VCaP (cell line): Measurements from ENCODE around the gene SEMA3G.

Experiments
- H3K27ac ChIP-seq: fragments of 450-650 bp; 2 replicates; pipeline ENCODE4 v1.5.1; 2017
- TF ChIP-seq, protein P1 (sequence below): fragments of 450-650 bp; conservative IDR thresholded peaks from 2 replicates; pipeline ENCODE4 v1.5.1; 2017; ENCODE audit warnings: mild to moderate bottlenecking, moderate library complexity

Gene SEMA3G

DNA sequence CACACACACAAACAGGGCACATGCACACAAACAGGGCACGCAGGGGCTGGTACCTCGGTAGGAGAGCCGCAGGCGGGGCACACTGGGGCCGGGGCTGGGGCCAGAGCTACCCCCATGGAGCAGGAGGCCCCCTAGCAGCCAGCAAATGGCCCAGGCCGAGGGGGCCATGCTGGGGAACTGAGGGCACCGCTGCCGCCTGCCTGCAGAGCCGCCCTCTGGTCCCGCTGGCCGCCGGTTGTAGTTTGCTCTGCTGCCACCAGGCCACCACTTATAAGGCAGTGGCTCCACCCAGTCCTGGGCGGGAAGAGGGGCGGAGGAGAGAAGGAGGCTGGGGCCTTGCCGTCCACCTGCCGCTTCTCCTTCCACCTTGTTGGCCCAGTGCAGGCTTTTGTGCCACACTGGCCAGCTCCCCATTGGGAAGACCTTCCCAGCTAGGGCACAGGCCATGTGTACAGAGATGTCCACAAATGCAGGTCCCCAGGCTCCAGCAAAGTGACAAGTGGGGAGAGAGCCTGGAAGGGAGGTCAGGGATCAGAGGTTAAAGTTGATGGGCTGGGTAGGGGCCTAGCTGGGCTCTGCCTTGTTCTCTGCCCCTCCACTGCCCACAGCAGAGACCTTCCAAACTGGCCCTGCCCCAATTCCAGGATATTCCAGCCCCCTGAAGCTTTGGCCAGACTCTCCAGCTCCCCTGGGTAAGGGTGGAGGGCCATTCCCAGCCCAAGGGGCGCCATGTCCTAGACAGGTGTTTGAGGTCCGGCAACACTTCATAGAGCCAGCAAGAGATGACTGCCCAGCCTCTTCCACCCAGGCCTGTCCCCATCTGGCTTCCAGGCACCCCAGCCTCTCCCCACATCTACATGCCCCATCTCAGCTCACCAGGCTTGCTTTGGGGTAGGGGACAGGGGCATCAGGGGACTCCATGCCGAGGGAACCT lies at the start of gene SEMA3G:
SEMA3G (minus strand) TSS at position 244 of the 934 bp plus-strand sequence; CDS start at position 168, 76 bp downstream.
- no peak within 1 kb of the TSS; the same call in 1 of the 2 replicates for H3K27ac ChIP-seq
- TF ChIP-seq, protein P1, sequence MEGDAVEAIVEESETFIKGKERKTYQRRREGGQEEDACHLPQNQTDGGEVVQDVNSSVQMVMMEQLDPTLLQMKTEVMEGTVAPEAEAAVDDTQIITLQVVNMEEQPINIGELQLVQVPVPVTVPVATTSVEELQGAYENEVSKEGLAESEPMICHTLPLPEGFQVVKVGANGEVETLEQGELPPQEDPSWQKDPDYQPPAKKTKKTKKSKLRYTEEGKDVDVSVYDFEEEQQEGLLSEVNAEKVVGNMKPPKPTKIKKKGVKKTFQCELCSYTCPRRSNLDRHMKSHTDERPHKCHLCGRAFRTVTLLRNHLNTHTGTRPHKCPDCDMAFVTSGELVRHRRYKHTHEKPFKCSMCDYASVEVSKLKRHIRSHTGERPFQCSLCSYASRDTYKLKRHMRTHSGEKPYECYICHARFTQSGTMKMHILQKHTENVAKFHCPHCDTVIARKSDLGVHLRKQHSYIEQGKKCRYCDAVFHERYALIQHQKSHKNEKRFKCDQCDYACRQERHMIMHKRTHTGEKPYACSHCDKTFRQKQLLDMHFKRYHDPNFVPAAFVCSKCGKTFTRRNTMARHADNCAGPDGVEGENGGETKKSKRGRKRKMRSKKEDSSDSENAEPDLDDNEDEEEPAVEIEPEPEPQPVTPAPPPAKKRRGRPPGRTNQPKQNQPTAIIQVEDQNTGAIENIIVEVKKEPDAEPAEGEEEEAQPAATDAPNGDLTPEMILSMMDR, result no peak

DNA sequence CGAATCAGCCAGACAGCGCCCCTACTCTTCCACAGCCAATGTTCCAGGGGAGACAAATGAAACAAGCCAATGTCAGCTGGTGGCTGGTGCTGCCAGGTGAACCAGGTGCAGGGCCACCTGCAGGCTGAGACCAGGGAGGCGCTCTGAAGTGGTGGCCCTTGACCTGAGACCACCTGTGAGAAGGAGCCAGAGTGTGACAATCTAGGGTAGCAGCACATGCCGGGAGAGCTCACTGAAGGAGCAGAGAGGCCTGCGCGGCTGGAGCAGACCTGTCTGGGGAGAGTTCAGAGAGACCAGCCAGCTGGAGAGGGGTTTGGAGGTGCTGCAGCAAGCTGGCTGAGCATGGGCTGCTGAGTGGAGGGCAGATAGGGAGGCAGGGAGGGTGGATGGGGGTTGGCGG lies 49.5 kb upstream of the SEMA3G start:
- TF ChIP-seq, protein P1, result no peak
- no peak overlapping the region for H3K27ac ChIP-seq

DNA sequence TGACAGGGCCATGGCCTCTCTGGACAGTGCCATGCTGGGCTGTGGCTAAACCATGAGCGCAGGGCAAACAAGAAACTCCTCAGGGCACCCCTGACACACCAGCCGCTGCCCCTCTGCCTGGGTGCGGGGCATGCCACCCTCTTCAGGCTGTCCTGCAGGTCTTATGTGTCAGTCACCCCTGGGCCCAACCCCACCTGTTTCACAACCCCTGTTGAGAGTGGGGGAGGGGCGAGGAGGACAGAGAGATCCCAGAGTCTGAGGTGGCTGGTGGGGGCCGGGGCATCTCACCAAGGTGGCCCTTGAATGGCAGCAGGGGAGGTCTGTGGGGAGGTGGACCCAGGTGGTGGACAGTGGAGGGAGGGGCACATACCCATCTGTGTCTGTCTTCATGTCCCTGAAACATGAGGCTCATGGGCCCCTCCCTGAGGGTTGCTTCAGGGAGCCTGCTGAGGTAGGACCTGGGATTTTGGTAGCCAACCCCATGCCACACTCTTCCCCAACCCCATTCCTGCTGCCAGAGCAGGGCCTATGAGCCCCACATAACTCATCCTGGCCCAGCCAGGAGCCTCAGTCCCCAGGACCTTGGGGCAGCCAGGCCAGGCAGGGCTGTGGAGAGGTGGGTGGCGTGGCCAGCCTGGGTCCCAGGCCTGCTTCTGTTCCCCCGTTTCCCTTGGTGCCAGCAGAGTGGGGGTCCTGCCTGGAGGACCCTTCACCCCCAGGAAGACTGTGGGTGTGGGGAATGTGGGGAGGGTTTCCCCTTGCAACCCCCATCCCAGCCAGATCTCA lies 48.5 kb upstream of the SEMA3G start:
- H3K27ac ChIP-seq, result no peak overlapping the region
- TF ChIP-seq, protein P1, result no peak

DNA sequence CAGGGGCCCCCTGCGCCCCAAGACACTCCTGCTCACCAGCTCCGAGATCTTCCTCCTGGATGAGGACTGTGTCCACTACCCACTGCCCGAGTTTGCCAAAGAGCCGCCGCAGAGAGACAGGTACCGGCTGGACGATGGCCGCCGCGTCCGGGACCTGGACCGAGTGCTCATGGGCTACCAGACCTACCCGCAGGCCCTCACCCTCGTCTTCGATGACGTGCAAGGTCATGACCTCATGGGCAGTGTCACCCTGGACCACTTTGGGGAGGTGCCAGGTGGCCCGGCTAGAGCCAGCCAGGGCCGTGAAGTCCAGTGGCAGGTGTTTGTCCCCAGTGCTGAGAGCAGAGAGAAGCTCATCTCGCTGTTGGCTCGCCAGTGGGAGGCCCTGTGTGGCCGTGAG lies 47.2 kb upstream of the SEMA3G start:
- TF ChIP-seq, protein P1, result no peak
- H3K27ac ChIP-seq, result no peak overlapping the region

DNA sequence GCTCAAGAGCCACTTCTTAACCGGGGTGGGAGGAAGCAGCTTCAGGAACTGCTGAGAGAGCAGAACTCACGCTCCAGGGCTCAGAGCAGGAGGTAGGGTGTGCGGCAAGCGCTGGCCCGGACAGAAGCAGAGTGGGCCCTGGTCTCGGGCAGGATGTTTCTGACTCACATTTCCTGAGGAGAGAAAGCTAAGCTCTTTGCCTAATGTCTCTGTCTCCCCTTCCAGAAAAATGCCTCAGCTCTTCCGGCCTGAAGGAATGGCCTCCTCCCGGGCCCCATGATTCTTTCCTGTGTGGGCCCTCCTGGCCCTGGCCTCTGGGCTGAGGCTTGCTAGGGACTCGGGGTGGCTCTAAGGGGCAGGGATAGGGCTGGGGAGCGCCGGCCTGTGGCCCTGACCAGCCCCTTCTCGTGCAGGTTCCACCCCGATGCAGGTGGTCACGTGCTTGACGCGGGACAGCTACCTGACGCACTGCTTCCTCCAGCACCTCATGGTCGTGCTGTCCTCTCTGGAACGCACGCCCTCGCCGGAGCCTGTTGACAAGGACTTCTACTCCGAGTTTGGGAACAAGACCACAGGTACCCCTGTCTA lies 46.1 kb upstream of the SEMA3G start:
- H3K27ac ChIP-seq, result no peak overlapping the region
- TF ChIP-seq, protein P1, result no peak

DNA sequence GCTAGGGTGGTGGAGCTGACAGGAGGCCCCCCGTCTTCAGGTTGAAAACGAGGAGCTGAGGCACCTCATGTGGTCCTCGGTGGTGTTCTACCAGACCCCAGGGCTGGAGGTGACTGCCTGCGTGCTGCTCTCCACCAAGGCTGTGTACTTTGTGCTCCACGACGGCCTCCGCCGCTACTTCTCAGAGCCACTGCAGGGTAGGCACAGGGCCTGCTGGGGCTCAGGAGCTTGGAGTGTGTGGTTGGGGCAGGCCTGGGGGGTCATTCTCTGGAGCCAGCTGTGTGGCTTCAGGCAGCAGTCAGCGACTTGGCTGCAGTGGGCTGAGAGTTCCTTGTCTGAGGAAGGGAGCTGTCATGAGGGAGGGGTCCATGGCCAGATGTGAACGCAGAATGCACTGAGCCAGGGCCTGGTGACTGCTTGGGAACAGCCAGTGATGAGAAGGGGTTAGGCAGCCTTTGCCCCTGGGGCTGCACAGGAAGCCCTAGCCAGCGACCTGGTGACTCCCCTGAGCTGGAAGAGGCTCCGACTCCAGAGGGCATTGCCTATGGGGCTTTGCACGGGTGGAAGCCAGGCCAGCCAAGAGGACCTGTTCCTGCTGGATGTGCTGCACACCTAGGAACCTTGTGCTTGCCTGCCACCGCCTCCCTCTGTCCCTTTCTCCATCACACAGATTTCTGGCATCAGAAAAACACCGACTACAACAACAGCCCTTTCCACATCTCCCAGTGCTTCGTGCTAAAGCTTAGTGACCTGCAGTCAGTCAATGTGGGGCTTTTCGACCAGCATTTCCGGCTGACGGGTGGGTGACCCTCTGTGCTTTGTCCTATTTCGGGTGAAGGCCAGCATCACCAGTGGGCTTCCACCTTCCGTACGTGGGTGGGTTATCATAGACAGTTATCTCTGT lies 45.4 kb upstream of the SEMA3G start:
- TF ChIP-seq, protein P1, result no peak
- H3K27ac ChIP-seq, result no peak overlapping the region
